ENCODE results near the gene TPRN.

Gene TPRN

GRCh38 chr9:137221506-137222111 lies 21.1 kb upstream of the TPRN start:
- Histone ChIP-seq H3K36me3 (ENCODE audit: control insufficient read depth in 2 of 2, insufficient read depth in 2 of 2, low read length in 2 of 2) (no peaks in the 10 kb centered on the region), H3K4me3 (ENCODE audit: low read length in 2 of 2) (peak overlapping the region in 1 of 2 donors; percentile 57), H3K4me1 (ENCODE audit: control insufficient read depth, insufficient read depth, low read length) (peaks cover 20% of the 10 kb centered on the region), H3K27me3 (ENCODE audit: control insufficient read depth in 1 of 2, insufficient read depth in 2 of 2, low read length in 2 of 2) (no peaks in the 10 kb centered on the region), H3K9me3 (ENCODE audit: control insufficient read depth in 2 of 2, low read length in 2 of 2) (no peaks in the 10 kb centered on the region), H3K9ac (ENCODE audit: low read length in 2 of 2) (no peak overlapping the region), H3K27ac (ENCODE audit: low read length) (no peak overlapping the region)

DNA sequence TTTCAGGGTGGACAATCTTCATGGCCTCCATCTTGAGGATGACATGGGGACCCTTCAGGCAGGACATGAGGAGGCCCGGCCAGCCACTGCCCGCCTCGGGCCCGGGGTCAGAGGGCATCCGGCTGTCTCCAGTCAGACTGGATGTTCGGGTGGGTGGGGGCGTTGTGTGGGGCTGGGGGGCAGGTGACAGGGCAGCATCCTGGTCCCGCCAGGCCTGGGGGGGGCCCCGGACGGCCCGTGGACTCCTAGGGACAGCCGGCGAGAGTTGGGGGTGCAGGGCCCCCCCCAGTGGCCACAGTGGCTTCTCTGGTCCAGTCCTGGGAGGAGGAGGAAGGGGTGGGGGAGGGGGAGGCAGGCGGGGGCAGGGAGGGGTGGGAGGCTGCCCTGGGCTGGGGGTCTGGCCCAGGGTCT lies 20.6 kb upstream of the TPRN start:
- no peak overlapping the region for H3K9ac ChIP-seq (ENCODE audit: low read length in 2 of 2)
- H3K27ac ChIP-seq (ENCODE audit: low read length), result no peak overlapping the region
- no peaks in the 10 kb centered on the region for H3K36me3 ChIP-seq (ENCODE audit: control insufficient read depth in 2 of 2, insufficient read depth in 2 of 2, low read length in 2 of 2)
- H3K27me3 ChIP-seq (ENCODE audit: control insufficient read depth in 1 of 2, insufficient read depth in 2 of 2, low read length in 2 of 2), result no peaks in the 10 kb centered on the region
- H3K9me3 ChIP-seq (ENCODE audit: control insufficient read depth in 2 of 2, low read length in 2 of 2), result no peaks in the 10 kb centered on the region
- H3K4me3 ChIP-seq (ENCODE audit: low read length in 2 of 2), result peak overlapping the region in 1 of 2 donors; percentile 57
- peaks cover 20% of the 10 kb centered on the region for H3K4me1 ChIP-seq (ENCODE audit: control insufficient read depth, insufficient read depth, low read length)

DNA sequence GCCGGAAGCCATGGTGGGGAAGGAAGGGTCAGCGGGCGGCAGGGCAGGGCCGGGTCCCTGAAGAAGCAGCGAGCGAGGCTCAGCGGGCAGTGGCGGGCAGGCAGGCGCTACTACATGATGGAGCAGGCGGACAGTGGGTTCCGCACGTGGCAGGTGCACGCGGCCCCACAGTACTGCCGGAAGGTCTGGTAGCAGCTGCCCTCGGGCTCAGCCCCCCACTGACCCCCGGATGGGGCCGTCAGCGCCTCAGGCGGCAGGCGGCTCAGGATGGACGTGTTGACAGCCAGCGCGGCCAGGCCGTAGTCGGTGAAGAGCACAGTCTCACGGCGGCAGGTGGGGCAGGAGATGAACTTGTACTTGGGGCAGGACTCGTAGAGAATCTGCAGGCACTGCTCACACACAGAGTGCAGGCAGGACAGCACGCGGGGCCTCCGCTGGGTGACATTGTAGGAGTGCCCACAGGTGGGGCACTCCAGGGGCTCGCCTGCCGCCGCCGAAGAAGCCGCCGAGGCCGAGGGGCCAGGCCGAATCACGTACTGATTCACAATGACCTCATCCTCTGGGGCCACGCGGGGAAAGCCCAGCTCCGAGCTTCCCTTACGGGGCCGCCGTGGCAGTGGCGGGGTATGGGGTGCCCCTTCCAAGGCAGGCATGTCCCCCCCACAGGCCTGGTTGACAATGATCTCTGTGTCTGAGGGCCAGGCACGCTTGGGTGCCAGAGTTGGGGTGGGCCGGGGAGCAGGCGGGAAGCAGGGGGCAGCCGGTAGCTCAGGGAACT lies 20.0 kb upstream of the TPRN start:
- H3K9me3 ChIP-seq (ENCODE audit: control insufficient read depth in 2 of 2, low read length in 2 of 2), result no peaks in the 10 kb centered on the region
- H3K4me1 ChIP-seq (ENCODE audit: control insufficient read depth, insufficient read depth, low read length), result peaks cover 20% of the 10 kb centered on the region
- no peaks in the 10 kb centered on the region for H3K36me3 ChIP-seq (ENCODE audit: control insufficient read depth in 2 of 2, insufficient read depth in 2 of 2, low read length in 2 of 2)
- H3K4me3 ChIP-seq (ENCODE audit: low read length in 2 of 2), result no peak overlapping the region
- no peaks in the 10 kb centered on the region for H3K27me3 ChIP-seq (ENCODE audit: control insufficient read depth in 1 of 2, insufficient read depth in 2 of 2, low read length in 2 of 2)
- no peak overlapping the region for H3K27ac ChIP-seq (ENCODE audit: low read length)
- no peak overlapping the region for H3K9ac ChIP-seq (ENCODE audit: low read length in 2 of 2)

DNA sequence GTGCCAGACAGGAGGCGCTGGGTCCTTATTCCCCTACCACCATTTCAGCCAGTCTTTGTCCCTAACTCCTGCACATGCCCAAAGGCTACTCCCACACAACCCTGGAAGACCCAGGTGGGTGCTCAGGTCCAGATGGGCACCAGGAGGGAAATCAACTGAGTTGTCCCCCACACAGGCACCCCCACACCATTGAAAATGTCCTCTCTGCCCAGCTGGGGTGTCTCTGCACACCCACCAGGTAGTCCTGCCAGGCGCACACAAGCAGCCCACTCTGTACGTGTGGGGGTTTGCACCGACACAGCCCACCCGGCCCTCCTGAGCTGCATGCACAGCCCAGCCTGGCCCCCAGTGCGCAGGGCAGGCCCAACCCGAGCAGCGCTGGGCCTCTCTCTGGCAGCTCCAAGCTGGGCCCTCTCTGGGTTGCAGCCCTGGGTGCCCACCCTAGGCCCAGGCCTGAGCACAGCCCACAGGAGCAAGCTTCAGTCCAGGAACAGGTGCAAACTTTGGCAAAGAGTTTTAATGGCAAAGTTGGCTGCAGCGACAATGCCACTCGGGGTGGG lies 19.3 kb upstream of the TPRN start:
- H3K4me1 ChIP-seq (ENCODE audit: control insufficient read depth, insufficient read depth, low read length), result peaks cover 20% of the 10 kb centered on the region
- no peaks in the 10 kb centered on the region for H3K36me3 ChIP-seq (ENCODE audit: control insufficient read depth in 2 of 2, insufficient read depth in 2 of 2, low read length in 2 of 2)
- H3K27ac ChIP-seq (ENCODE audit: low read length), result no peak overlapping the region

GRCh38 chr9:137218754-137219271 lies 18.3 kb upstream of the TPRN start:
- Histone ChIP-seq H3K27ac (ENCODE audit: low read length) (no peak overlapping the region), H3K36me3 (ENCODE audit: control insufficient read depth in 2 of 2, insufficient read depth in 2 of 2, low read length in 2 of 2) (no peaks in the 10 kb centered on the region), H3K9ac (ENCODE audit: low read length in 2 of 2) (no peak overlapping the region), H3K9me3 (ENCODE audit: control insufficient read depth in 2 of 2, low read length in 2 of 2) (no peaks in the 10 kb centered on the region), H3K27me3 (ENCODE audit: control insufficient read depth in 1 of 2, insufficient read depth in 2 of 2, low read length in 2 of 2) (no peaks in the 10 kb centered on the region), H3K4me1 (ENCODE audit: control insufficient read depth, insufficient read depth, low read length) (peaks cover 16% of the 10 kb centered on the region), H3K4me3 (ENCODE audit: low read length in 2 of 2) (no peak overlapping the region)

More for the DNA sequence above, 19.3 kb upstream of the TPRN start:
- H3K9me3 ChIP-seq (ENCODE audit: control insufficient read depth in 2 of 2, low read length in 2 of 2), result no peaks in the 10 kb centered on the region
- H3K4me3 ChIP-seq (ENCODE audit: low read length in 2 of 2), result no peak overlapping the region
- H3K9ac ChIP-seq (ENCODE audit: low read length in 2 of 2), result no peak overlapping the region
- no peaks in the 10 kb centered on the region for H3K27me3 ChIP-seq (ENCODE audit: control insufficient read depth in 1 of 2, insufficient read depth in 2 of 2, low read length in 2 of 2)

DNA sequence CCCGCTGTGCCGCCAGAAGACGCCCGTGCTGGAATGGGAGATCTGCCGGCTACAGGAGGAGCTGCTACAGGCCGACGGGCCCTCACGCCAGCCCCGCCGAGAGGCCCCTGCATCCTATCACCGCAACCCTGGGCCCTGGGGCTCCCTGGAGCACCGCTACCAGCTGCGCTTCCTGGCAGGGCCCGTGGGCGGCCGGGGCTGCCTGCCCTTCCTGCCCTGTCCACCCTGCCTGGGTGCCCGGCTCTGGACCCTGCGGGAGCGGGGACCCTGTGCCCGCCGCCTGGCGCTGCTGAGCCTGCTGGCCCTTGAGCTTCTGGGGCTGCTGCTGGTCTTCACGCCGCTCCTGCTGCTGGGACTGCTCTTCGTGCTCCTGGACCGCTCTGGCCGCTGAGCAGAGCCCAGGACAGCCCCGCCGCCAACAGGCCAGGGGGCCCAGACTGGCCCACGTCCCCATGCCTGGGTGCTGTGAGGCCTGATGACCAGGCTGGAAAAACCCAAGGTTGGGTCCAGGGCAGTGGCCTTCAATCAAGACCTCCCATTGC lies 17.7 kb upstream of the TPRN start:
- Histone ChIP-seq H3K4me1 (ENCODE audit: control insufficient read depth, insufficient read depth, low read length) (peaks cover 13% of the 10 kb centered on the region), H3K9ac (ENCODE audit: low read length in 2 of 2) (no peak overlapping the region), H3K27ac (ENCODE audit: low read length) (no peak overlapping the region), H3K9me3 (ENCODE audit: control insufficient read depth in 2 of 2, low read length in 2 of 2) (no peaks in the 10 kb centered on the region), H3K27me3 (ENCODE audit: control insufficient read depth in 1 of 2, insufficient read depth in 2 of 2, low read length in 2 of 2) (no peaks in the 10 kb centered on the region), H3K36me3 (ENCODE audit: control insufficient read depth in 2 of 2, insufficient read depth in 2 of 2, low read length in 2 of 2) (no peaks in the 10 kb centered on the region), H3K4me3 (ENCODE audit: low read length in 2 of 2) (no peak overlapping the region)

DNA sequence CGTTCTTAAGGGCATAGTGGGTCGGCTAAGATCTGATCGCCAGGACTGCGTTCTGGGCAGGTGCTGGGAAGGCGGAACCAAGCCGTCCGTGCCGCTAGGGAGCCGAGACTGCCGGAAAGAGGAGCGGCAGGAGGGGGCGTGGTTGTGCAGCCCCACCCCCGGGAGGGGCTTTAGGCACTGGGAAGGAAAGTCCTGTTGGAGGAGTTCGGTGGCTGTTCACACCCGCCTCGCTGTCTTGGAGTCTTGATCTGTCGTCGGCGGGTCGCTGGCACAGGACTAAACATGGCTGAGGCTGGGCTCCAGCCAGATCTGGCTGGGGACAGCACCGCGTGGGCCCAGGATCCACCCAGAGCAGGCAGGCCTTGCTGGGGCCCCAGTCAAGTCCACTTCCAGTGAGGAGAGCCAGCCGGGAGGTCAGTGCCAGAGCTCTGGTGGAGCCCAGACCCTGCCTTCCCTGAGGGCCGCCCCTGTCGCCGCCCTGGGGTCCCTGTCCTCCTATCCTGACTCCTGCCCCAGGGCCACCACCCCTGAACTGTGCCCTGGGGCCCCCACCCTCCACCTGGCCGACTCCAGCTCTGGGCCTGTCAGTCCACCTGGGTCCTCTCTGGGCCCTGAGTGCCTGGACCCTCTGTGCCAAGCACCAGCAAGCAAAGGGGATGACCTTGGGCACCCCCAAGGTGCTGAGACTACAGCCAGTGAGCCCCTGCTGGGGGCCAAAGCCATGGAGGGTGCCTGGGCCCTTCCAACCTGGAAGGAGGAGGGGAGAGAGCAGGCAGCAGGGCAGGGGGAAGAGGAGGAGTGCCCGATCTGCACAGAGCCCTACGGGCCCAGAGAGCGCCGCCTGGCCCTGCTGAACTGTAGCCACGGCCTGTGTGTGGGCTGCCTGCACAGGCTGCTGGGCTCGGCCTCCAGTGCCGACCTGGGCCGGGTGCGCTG lies 17.0 kb upstream of the TPRN start:
- H3K4me3 ChIP-seq (ENCODE audit: low read length in 2 of 2), result peak overlapping the region in 1 of 2 donors; percentile 15
- H3K27me3 ChIP-seq (ENCODE audit: control insufficient read depth in 1 of 2, insufficient read depth in 2 of 2, low read length in 2 of 2), result no peaks in the 10 kb centered on the region
- no peaks in the 10 kb centered on the region for H3K36me3 ChIP-seq (ENCODE audit: control insufficient read depth in 2 of 2, insufficient read depth in 2 of 2, low read length in 2 of 2)
- peaks cover 6% of the 10 kb centered on the region for H3K4me1 ChIP-seq (ENCODE audit: control insufficient read depth, insufficient read depth, low read length)
- no peaks in the 10 kb centered on the region for H3K9me3 ChIP-seq (ENCODE audit: control insufficient read depth in 2 of 2, low read length in 2 of 2)
- no peak overlapping the region for H3K9ac ChIP-seq (ENCODE audit: low read length in 2 of 2)
- no peak overlapping the region for H3K27ac ChIP-seq (ENCODE audit: low read length)

DNA sequence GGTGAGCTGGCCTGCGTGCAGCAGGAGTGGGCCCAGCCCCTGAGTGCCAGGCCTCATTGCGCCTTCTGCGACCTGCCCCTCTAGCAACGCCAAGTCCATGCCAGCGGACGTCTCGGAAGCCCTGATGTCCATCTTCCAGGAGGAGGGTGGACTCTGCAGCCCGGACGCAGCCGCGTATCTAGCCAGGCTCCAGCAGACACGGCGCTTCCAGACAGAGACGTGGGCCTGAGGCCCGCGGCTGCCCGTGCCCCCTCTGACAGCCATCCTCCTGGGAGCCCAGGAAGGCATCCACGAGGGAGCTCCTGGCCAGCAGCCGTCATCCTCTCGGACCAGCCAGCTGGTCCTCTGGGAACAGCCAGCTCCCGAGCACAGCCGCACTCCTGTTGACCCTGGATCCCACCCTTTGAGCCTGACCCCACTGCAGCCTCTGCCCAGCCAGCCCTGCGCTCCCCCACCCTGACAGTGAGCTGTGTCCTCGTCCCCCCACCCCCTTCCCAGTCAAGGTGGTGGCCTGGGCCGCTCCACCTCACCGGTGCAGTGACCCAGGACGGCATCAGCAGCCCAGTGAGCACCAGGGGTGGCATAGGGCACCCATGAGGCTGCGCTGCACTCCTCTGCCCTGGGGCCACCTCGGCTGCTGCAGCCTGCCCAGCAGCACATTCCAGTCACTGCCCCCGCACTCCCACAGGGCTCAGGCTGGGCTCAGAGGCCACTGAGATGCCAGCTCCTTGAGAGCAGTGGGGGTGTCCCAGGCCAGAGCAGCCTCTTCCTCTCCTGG lies 15.8 kb upstream of the TPRN start:
- no peaks in the 10 kb centered on the region for H3K9me3 ChIP-seq (ENCODE audit: control insufficient read depth in 2 of 2, low read length in 2 of 2)
- peaks cover under 1% of the 10 kb centered on the region for H3K4me1 ChIP-seq (ENCODE audit: control insufficient read depth, insufficient read depth, low read length)
- no peaks in the 10 kb centered on the region for H3K36me3 ChIP-seq (ENCODE audit: control insufficient read depth in 2 of 2, insufficient read depth in 2 of 2, low read length in 2 of 2)
- no peaks in the 10 kb centered on the region for H3K27me3 ChIP-seq (ENCODE audit: control insufficient read depth in 1 of 2, insufficient read depth in 2 of 2, low read length in 2 of 2)
- no peak overlapping the region for H3K4me3 ChIP-seq (ENCODE audit: low read length in 2 of 2)
- no peak overlapping the region for H3K9ac ChIP-seq (ENCODE audit: low read length in 2 of 2)
- H3K27ac ChIP-seq (ENCODE audit: low read length), result no peak overlapping the region

GRCh38 chr9:137215196-137215986 lies 14.8 kb upstream of the TPRN start:
- Histone ChIP-seq H3K4me1 (ENCODE audit: control insufficient read depth, insufficient read depth, low read length) (no peaks in the 10 kb centered on the region), H3K4me3 (ENCODE audit: low read length in 2 of 2) (no peak overlapping the region), H3K9ac (ENCODE audit: low read length in 2 of 2) (no peak overlapping the region), H3K27me3 (ENCODE audit: control insufficient read depth in 1 of 2, insufficient read depth in 2 of 2, low read length in 2 of 2) (no peaks in the 10 kb centered on the region), H3K9me3 (ENCODE audit: control insufficient read depth in 2 of 2, low read length in 2 of 2) (no peaks in the 10 kb centered on the region), H3K27ac (ENCODE audit: low read length) (no peak overlapping the region), H3K36me3 (ENCODE audit: control insufficient read depth in 2 of 2, insufficient read depth in 2 of 2, low read length in 2 of 2) (no peaks in the 10 kb centered on the region)

Data from stomach smooth muscle (tissue), 2 donors.